COLO668 (cell line): ENCODE data around the gene MGAT3.
"Not testable (repeated sequence)": the region's sequence is repeated elsewhere in the genome, so short reads cannot be mapped to it uniquely, and the experiment has no call there.

Source experiments
- DNase-seq: peaks from one replicate; lab custom pipeline; 2025; ENCODE audit not compliant: unreplicated experiment; lab: John Stamatoyannopoulos, UW

MGAT3 gene

GRCh38 chr22:39456522-39457197 lies at the start of gene MGAT3:
MGAT3 (plus strand) TSS chr22:39457012; CDS start chr22:39487348, 30,336 bp downstream.
- no peak for DNase-seq

- DNase-seq, result no peak
Measured at GRCh38 chr22:39408173-39408572, 48.6 kb upstream of the MGAT3 start.

- no peak for DNase-seq
Measured at GRCh38 chr22:39408807-39409206, 48.0 kb upstream of the MGAT3 start.

GRCh38 chr22:39409516-39410029 lies 47.2 kb upstream of the MGAT3 start:
- no peak for DNase-seq

- DNase-seq, result no peak
Measured at GRCh38 chr22:39410264-39410663, 46.5 kb upstream of the MGAT3 start.

GRCh38 chr22:39411828-39412365 lies 44.9 kb upstream of the MGAT3 start:
- peak; percentile 58 for DNase-seq

GRCh38 chr22:39413204-39413603 lies 43.6 kb upstream of the MGAT3 start:
- DNase-seq, result not testable (repeated sequence)

- no peak for DNase-seq
Measured at GRCh38 chr22:39414377-39414776, 42.4 kb upstream of the MGAT3 start.

GRCh38 chr22:39414886-39415285 lies 41.9 kb upstream of the MGAT3 start:
- no peak for DNase-seq

GRCh38 chr22:39415506-39415905 lies 41.3 kb upstream of the MGAT3 start:
- DNase-seq, result no peak

GRCh38 chr22:39416319-39416718 lies 40.5 kb upstream of the MGAT3 start:
- DNase-seq, result no peak

- no peak for DNase-seq
Measured at GRCh38 chr22:39417641-39418040, 39.2 kb upstream of the MGAT3 start.

- DNase-seq, result no peak
Measured at GRCh38 chr22:39418696-39419095, 38.1 kb upstream of the MGAT3 start.

GRCh38 chr22:39419096-39419495 lies 37.7 kb upstream of the MGAT3 start:
- no peak for DNase-seq

GRCh38 chr22:39419911-39420310 lies 36.9 kb upstream of the MGAT3 start:
- no peak for DNase-seq

GRCh38 chr22:39421691-39422090 lies 35.1 kb upstream of the MGAT3 start:
- no peak for DNase-seq

- no peak for DNase-seq
Measured at GRCh38 chr22:39422101-39422500, 34.7 kb upstream of the MGAT3 start.

GRCh38 chr22:39422721-39423120 lies 34.1 kb upstream of the MGAT3 start:
- no peak for DNase-seq

- DNase-seq, result no peak
Measured at GRCh38 chr22:39423976-39424375, 32.8 kb upstream of the MGAT3 start.

- no peak for DNase-seq
Measured at GRCh38 chr22:39426380-39427043, 30.3 kb upstream of the MGAT3 start.

- no peak for DNase-seq
Measured at GRCh38 chr22:39427751-39428596, 28.8 kb upstream of the MGAT3 start.
